ENCODE data around the gene CPNE2.

- TF ChIP-seq, protein P1, sequence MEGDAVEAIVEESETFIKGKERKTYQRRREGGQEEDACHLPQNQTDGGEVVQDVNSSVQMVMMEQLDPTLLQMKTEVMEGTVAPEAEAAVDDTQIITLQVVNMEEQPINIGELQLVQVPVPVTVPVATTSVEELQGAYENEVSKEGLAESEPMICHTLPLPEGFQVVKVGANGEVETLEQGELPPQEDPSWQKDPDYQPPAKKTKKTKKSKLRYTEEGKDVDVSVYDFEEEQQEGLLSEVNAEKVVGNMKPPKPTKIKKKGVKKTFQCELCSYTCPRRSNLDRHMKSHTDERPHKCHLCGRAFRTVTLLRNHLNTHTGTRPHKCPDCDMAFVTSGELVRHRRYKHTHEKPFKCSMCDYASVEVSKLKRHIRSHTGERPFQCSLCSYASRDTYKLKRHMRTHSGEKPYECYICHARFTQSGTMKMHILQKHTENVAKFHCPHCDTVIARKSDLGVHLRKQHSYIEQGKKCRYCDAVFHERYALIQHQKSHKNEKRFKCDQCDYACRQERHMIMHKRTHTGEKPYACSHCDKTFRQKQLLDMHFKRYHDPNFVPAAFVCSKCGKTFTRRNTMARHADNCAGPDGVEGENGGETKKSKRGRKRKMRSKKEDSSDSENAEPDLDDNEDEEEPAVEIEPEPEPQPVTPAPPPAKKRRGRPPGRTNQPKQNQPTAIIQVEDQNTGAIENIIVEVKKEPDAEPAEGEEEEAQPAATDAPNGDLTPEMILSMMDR (conservative IDR thresholded peaks at IDR 0.05), result no peak
- no peak for TF ChIP-seq ZFX (IDR thresholded peaks at IDR 0.05)
Observed at GRCh38 chr16:57115168-57115513, 22.8 kb downstream of the CPNE2 start.
